ENCODE results near the gene P2RY12. TPM values are rescaled to one million over a fixed set of nuclear protein-coding genes. Genes with fewer than 3 reads are reported as not detected.

P2RY12 gene
- total and polyA plus RNA-seq, 2 of the 8 experiments (the other 6 are each of a cell fraction or from before 2014, with no cell fraction given): not detected

GRCh38 chr3:151377768-151378385 is 6.7 kb downstream of the P2RY12 start (continued):
- TF ChIP-seq CTCF (IDR thresholded peaks at IDR 0.05; ENCODE audit: control extremely low read depth in 1 of 3, insufficient read depth in 1 of 3, low read depth in 1 of 3, low read length in 3 of 3) (no peak), JUND (IDR thresholded peaks at IDR 0.05; ENCODE audit: low read length) (no peak)

Data from H1 (cell line).